ENCODE results near the gene KRT86.
"Not testable (repeated sequence)": the region's sequence is repeated elsewhere in the genome, so short reads cannot be mapped to it uniquely, and the experiment has no call there.

Gene KRT86

GRCh38 chr12:52342781-52343490 lies 68.5 kb downstream of the KRT86 start:
- DNase-seq, result no peak

- DNase-seq, result no peak
These were observed 69.1 kb downstream of the KRT86 start for GRCh38 chr12:52343550-52343949.

GRCh38 chr12:52344111-52344510 lies 69.7 kb downstream of the KRT86 start:
- DNase-seq, result no peak

GRCh38 chr12:52345041-52345440 lies 70.6 kb downstream of the KRT86 start:
- DNase-seq, result not testable (repeated sequence)

GRCh38 chr12:52346593-52346992 lies 72.1 kb downstream of the KRT86 start:
- no peak for DNase-seq

GRCh38 chr12:52347016-52347415 lies 72.6 kb downstream of the KRT86 start:
- no peak for DNase-seq

- DNase-seq, result no peak
These were observed 73.4 kb downstream of the KRT86 start for GRCh38 chr12:52347551-52348510.

- DNase-seq, result no peak
These were observed 74.8 kb downstream of the KRT86 start for GRCh38 chr12:52349196-52349595.

GRCh38 chr12:52350021-52350620 lies 75.7 kb downstream of the KRT86 start:
- no peak for DNase-seq

GRCh38 chr12:52350786-52351185 lies 76.3 kb downstream of the KRT86 start:
- no peak for DNase-seq

GRCh38 chr12:52351196-52352059 lies 77.0 kb downstream of the KRT86 start:
- no peak for DNase-seq

GRCh38 chr12:52352951-52353350 lies 78.5 kb downstream of the KRT86 start:
- DNase-seq, result no peak

- DNase-seq, result no peak
These were observed 79.3 kb downstream of the KRT86 start for GRCh38 chr12:52353766-52354165.

- DNase-seq, result no peak
These were observed 79.8 kb downstream of the KRT86 start for GRCh38 chr12:52354200-52354599.

- DNase-seq, result no peak
These were observed 80.7 kb downstream of the KRT86 start for GRCh38 chr12:52355176-52355575.

GRCh38 chr12:52356031-52356761 lies 81.8 kb downstream of the KRT86 start:
- no peak for DNase-seq

- no peak for DNase-seq
These were observed 82.5 kb downstream of the KRT86 start for GRCh38 chr12:52356762-52357580.
